ENCODE measurements around the gene PDILT.
"Not testable (repeated sequence)": the region's sequence is repeated elsewhere in the genome, so short reads cannot be mapped to it uniquely, and the experiment has no call there.

Gene PDILT

GRCh38 chr16:20321051-20321450, 83.5 kb downstream of the PDILT start:
- DNase-seq (ENCODE audit: low read depth): not testable (repeated sequence)

GRCh38 chr16:20320592-20320991, 83.9 kb downstream of the PDILT start:
- DNase-seq (ENCODE audit: low read depth): no peak

- DNase-seq (ENCODE audit: low read depth): no peak
Observed at GRCh38 chr16:20320178-20320577, 84.4 kb downstream of the PDILT start.

- DNase-seq (ENCODE audit: low read depth): no peak
Observed at GRCh38 chr16:20319406-20319805, 85.1 kb downstream of the PDILT start.

- DNase-seq (ENCODE audit: low read depth): no peak
Observed at GRCh38 chr16:20318437-20318836, 86.1 kb downstream of the PDILT start.

- no peak for DNase-seq (ENCODE audit: low read depth)
Observed at GRCh38 chr16:20318006-20318405, 86.5 kb downstream of the PDILT start.

- no peak for DNase-seq (ENCODE audit: low read depth)
Observed at GRCh38 chr16:20317117-20317516, 87.4 kb downstream of the PDILT start.

GRCh38 chr16:20316715-20317114, 87.8 kb downstream of the PDILT start:
- DNase-seq (ENCODE audit: low read depth): no peak

GRCh38 chr16:20315764-20316163, 88.8 kb downstream of the PDILT start:
- DNase-seq (ENCODE audit: low read depth): no peak

GRCh38 chr16:20314575-20314974, 90.0 kb downstream of the PDILT start:
- DNase-seq (ENCODE audit: low read depth): no peak

- DNase-seq (ENCODE audit: low read depth): no peak
Observed at GRCh38 chr16:20313741-20314140, 90.8 kb downstream of the PDILT start.

GRCh38 chr16:20312536-20313095, 91.9 kb downstream of the PDILT start:
- not testable (repeated sequence) for DNase-seq (ENCODE audit: low read depth)

- DNase-seq (ENCODE audit: low read depth): no peak
Observed at GRCh38 chr16:20311548-20311947, 93.0 kb downstream of the PDILT start.

GRCh38 chr16:20310421-20311395, 93.8 kb downstream of the PDILT start:
- no peak for DNase-seq (ENCODE audit: low read depth)

- DNase-seq (ENCODE audit: low read depth): no peak
Observed at GRCh38 chr16:20309786-20310185, 94.8 kb downstream of the PDILT start.

Measured in stimulated activated CD8-positive, alpha-beta memory T cell treated with anti-CD3 and anti-CD28 coated beads, Interleukin-7, amount 100 ng/mL, for 24 hours (primary cell).